Chondrocyte (in vitro differentiated cells): ENCODE measurements around the gene NTF3. TPM values are rescaled to one million over a fixed set of nuclear protein-coding genes. Genes with fewer than 3 reads are reported as not detected.

Source experiments
- DNase-seq: peaks from one replicate; pipeline ENCODE4 v3.0.0; 2021; ENCODE audit warnings: mixed read lengths, low spot score
- H3K27ac Mint-ChIP-seq: one replicate; pipeline ENCODE4 v1.8.0; 2021; ENCODE audit warnings: mild to moderate bottlenecking, moderate library complexity, mixed read lengths; ENCODE audit not compliant: unreplicated experiment
- H3K27me3 Mint-ChIP-seq: 2 replicates; pipeline ENCODE4 v1.8.0; 2021; ENCODE audit warnings: low read depth, mixed read lengths
- H3K36me3 Mint-ChIP-seq: 2 replicates; pipeline ENCODE4 v1.8.0; 2021; ENCODE audit warnings: low read depth, mixed read lengths
- H3K4me1 Mint-ChIP-seq: 2 replicates; pipeline ENCODE4 v1.8.0; 2021; ENCODE audit warnings: low read depth, mild to moderate bottlenecking, mixed read lengths
- H3K4me3 Mint-ChIP-seq: one replicate; pipeline ENCODE4 v1.8.0; 2021; ENCODE audit warnings: mild to moderate bottlenecking, moderate library complexity, mixed read lengths; ENCODE audit not compliant: unreplicated experiment
- H3K9me3 Mint-ChIP-seq: 2 replicates; pipeline ENCODE4 v1.8.0; 2021; ENCODE audit warnings: low read depth, mixed read lengths
- CTCF ChIP-seq: fragments of 200-600 bp; sonication (generic); IDR thresholded peaks from 2 replicates; pipeline ENCODE4 v1.5.0; 2021; ENCODE audit warnings: antibody characterized with exemption, mild to moderate bottlenecking, moderate library complexity
- total RNA-seq: library from RNA; stranded (reverse); gene quantifications from 3 replicates; pipeline ENCODE4 v1.2.1, GENCODE V29; 2021

The NTF3 gene
- total RNA-seq, 1 donor from 2014 or later = 2.5 TPM

GRCh38 chr12:5433845-5434646 is 2.1 kb downstream of the NTF3 start:
- H3K4me3 Mint-ChIP-seq = no peak overlapping the region
- no peak for TF ChIP-seq CTCF

GRCh38 chr12:5434647-5435560 is 3.0 kb downstream of the NTF3 start:
- H3K4me3 Mint-ChIP-seq = no peak overlapping the region
- H3K27ac Mint-ChIP-seq = no peak overlapping the region
- peaks cover 8% of the 10 kb centered on the region for H3K9me3 Mint-ChIP-seq
- no peaks in the 10 kb centered on the region for H3K36me3 Mint-ChIP-seq
- peaks cover 35% of the 10 kb centered on the region for H3K27me3 Mint-ChIP-seq
- no peak for DNase-seq
- no peak for TF ChIP-seq CTCF
- H3K4me1 Mint-ChIP-seq = peaks cover 20% of the 10 kb centered on the region

More at GRCh38 chr12:5433845-5434646, 2.1 kb downstream of the NTF3 start:
- Mint-ChIP-seq H3K4me1 (peaks cover 25% of the 10 kb centered on the region), H3K27ac (no peak overlapping the region), H3K36me3 (no peaks in the 10 kb centered on the region), H3K27me3 (peaks cover 42% of the 10 kb centered on the region), H3K9me3 (peaks cover 8% of the 10 kb centered on the region)
- no peak for DNase-seq

- Mint-ChIP-seq H3K4me1 (peaks cover 10% of the 10 kb centered on the region), H3K36me3 (no peaks in the 10 kb centered on the region), H3K9me3 (peaks cover 8% of the 10 kb centered on the region), H3K4me3 (no peak overlapping the region), H3K27ac (no peak overlapping the region), H3K27me3 (peaks cover 25% of the 10 kb centered on the region)
- DNase-seq = no peak
- TF ChIP-seq CTCF = no peak
Measured at GRCh38 chr12:5437182-5437583, 5.3 kb downstream of the NTF3 start.

- Mint-ChIP-seq H3K27me3 (peaks cover 23% of the 10 kb centered on the region), H3K9me3 (peaks cover 8% of the 10 kb centered on the region), H3K27ac (no peak overlapping the region), H3K36me3 (no peaks in the 10 kb centered on the region), H3K4me3 (no peak overlapping the region), H3K4me1 (peaks cover 7% of the 10 kb centered on the region)
- no peak for DNase-seq
- no peak for TF ChIP-seq CTCF
Measured at GRCh38 chr12:5437589-5437988, 5.7 kb downstream of the NTF3 start.

- H3K9me3 Mint-ChIP-seq = peaks cover 8% of the 10 kb centered on the region
- DNase-seq = no peak
- H3K27ac Mint-ChIP-seq = no peak overlapping the region
- no peaks in the 10 kb centered on the region for H3K36me3 Mint-ChIP-seq
- H3K4me1 Mint-ChIP-seq = peaks cover 7% of the 10 kb centered on the region
- H3K27me3 Mint-ChIP-seq = peaks cover 25% of the 10 kb centered on the region
- no peak overlapping the region for H3K4me3 Mint-ChIP-seq
- no peak for TF ChIP-seq CTCF
Measured at GRCh38 chr12:5438671-5439200, 6.8 kb downstream of the NTF3 start.
